CD8-positive, alpha-beta memory T cell (primary cell): ENCODE data around the gene TXNDC5. TPM values are rescaled to one million over a fixed set of nuclear protein-coding genes. Genes with fewer than 3 reads are reported as not detected.

Experiments
- CTCF ChIA-PET: fragments of 350-600 bp; sonication (Branson Sonifier 250); formaldehyde crosslinking; loops from one replicate; lab custom pipeline; 2021; ENCODE audit warnings: antibody characterized with exemption; lab: Charles Lee
- POLR2A ChIA-PET: fragments of 350-600 bp; sonication (Branson Sonifier 250); formaldehyde crosslinking; loops from one replicate; lab custom pipeline; 2021; ENCODE audit warnings: antibody characterized with exemption; lab: Charles Lee
- DNase-seq, 5 donors: peaks; one replicate each; pipeline versions ENCODE4 v3.0.0 to v3.0.0-alpha.2; 2020 to 2022; ENCODE audit warnings: mixed read lengths in 1 of 5
- H3K27ac ChIP-seq: one replicate; pipeline ENCODE4 v1.7.0; 2013; ENCODE audit warnings: low read depth, mild to moderate bottlenecking, low read length, moderate library complexity
- H3K27me3 ChIP-seq: 2 replicates; pipeline ENCODE4 v1.7.0; 2013; ENCODE audit warnings: low read length, mild to moderate bottlenecking; ENCODE audit not compliant: insufficient read depth, poor library complexity, severe bottlenecking
- H3K36me3 ChIP-seq: 2 replicates; pipeline ENCODE4 v1.7.0; 2013; ENCODE audit warnings: mild to moderate bottlenecking, low read length, moderate library complexity; ENCODE audit not compliant: insufficient read depth
- H3K4me1 ChIP-seq: 2 replicates; pipeline ENCODE4 v1.7.0; 2013; ENCODE audit warnings: mild to moderate bottlenecking, low read length, moderate library complexity; ENCODE audit not compliant: insufficient read depth
- H3K4me3 ChIP-seq: 2 replicates; pipeline ENCODE4 v1.7.0; 2013; ENCODE audit warnings: mild to moderate bottlenecking, low read length
- H3K9me3 ChIP-seq: 2 replicates; pipeline ENCODE4 v1.7.0; 2013; ENCODE audit warnings: mild to moderate bottlenecking, low read length
- H3K27ac Mint-ChIP-seq, 8 donors: one replicate each; pipeline ENCODE4 v1.8.0; 2020 to 2021; ENCODE audit warnings: mixed read lengths in 8 of 8, mild to moderate bottlenecking in 6 of 8, inconsistent platforms in 3 of 8, moderate library complexity in 3 of 8
- H3K27me3 Mint-ChIP-seq, 2 donors: one replicate each; pipeline ENCODE4 v1.8.0; 2020 to 2021; ENCODE audit warnings: mixed read lengths in 2 of 2, mild to moderate bottlenecking in 1 of 2, moderate library complexity in 1 of 2
- H3K36me3 Mint-ChIP-seq, 3 donors: one replicate each; pipeline ENCODE4 v1.8.0; 2020 to 2021; ENCODE audit warnings: mixed read lengths in 3 of 3, inconsistent platforms in 1 of 3, mild to moderate bottlenecking in 1 of 3
- H3K4me1 Mint-ChIP-seq, 3 donors: one replicate each; pipeline ENCODE4 v1.8.0; 2020 to 2021; ENCODE audit warnings: mixed read lengths in 3 of 3, inconsistent platforms in 1 of 3, mild to moderate bottlenecking in 1 of 3
- H3K4me3 Mint-ChIP-seq, 7 donors: one replicate each; pipeline ENCODE4 v1.8.0; 2020 to 2021; ENCODE audit warnings: mixed read lengths in 7 of 7, mild to moderate bottlenecking in 6 of 7, moderate library complexity in 4 of 7, inconsistent platforms in 2 of 7
- H3K9me3 Mint-ChIP-seq, 5 donors: one replicate each; pipeline ENCODE4 v1.8.0; 2020 to 2022; ENCODE audit warnings: mixed read lengths in 5 of 5, mild to moderate bottlenecking in 3 of 5, moderate library complexity in 2 of 5, inconsistent platforms in 1 of 5
- polyA plus RNA-seq: library from polyadenylated mRNA; unstranded; fragments of 300-500 nt; fragmentation: Illumina TruSeq; gene quantifications from one replicate; pipeline ENCODE4 v1.2.3, GENCODE V29; 2021
- total RNA-seq, 2 experiments: library from RNA; stranded (reverse); gene quantifications; one replicate each; pipeline ENCODE4 v1.2.3, GENCODE V29; 2021

TXNDC5 gene
- total and polyA plus RNA-seq, 3 experiments from 2014 or later: 34.7 to 79.8 (median 77.9) TPM

- Histone ChIP-seq H3K4me3 (no peak overlapping the region), H3K27me3 (no peaks in the 10 kb centered on the region), H3K27ac (no peak overlapping the region), H3K4me1 (peaks cover 16% of the 10 kb centered on the region), H3K9me3 (no peaks in the 10 kb centered on the region), H3K36me3 (no peaks in the 10 kb centered on the region)
- Mint-ChIP-seq H3K27me3 (peaks cover 0 to 6% of the 10 kb centered on the region in 2 donors), H3K27ac (no peak overlapping the region), H3K36me3 (no peaks in the 10 kb centered on the region), H3K4me3 (no peak overlapping the region), H3K9me3 (no peaks in the 10 kb centered on the region), H3K4me1 (peaks cover 7 to 11% (median 11%) of the 10 kb centered on the region in 3 donors)
- CTCF ChIA-PET: no interaction called here
- no peak for DNase-seq
- POLR2A ChIA-PET: no interaction called here
These were observed 1.4 kb upstream of the TXNDC5 start for GRCh38 chr6:7912024-7912423.

DNA sequence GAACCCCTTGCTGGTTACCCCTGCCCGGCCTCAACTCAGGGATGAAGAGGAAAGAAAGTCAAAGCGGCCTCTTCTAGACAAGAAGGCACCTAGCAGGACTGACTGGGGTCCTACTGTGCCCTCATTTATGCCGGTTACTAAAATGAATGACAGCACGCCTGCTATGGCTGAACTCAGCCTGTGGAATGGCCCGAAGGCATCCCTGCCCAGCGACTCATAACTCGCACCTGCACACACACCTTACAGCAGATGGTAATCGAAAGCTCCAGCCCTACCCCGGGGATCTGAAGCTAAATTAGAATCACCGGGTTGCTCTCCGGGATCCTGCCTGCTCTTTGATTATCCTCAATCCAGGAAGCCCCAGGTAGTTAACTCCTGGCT is 747 bp upstream of the TXNDC5 start:
- H3K27me3 Mint-ChIP-seq: peaks cover 0 to 6% of the 10 kb centered on the region in 2 donors
- no peaks in the 10 kb centered on the region for H3K36me3 Mint-ChIP-seq
- peak overlapping the region in 3 of 8 donors; percentile 14 to 70 (median 57) for H3K27ac Mint-ChIP-seq
- ChIA-PET POLR2A (no interaction called here), CTCF (no interaction called here)
- H3K9me3 Mint-ChIP-seq: no peaks in the 10 kb centered on the region
- H3K4me3 Mint-ChIP-seq: no peak overlapping the region
- no peak for DNase-seq
- Histone ChIP-seq H3K36me3 (no peaks in the 10 kb centered on the region), H3K27me3 (no peaks in the 10 kb centered on the region), H3K4me1 (peaks cover 16% of the 10 kb centered on the region), H3K27ac (no peak overlapping the region), H3K9me3 (no peaks in the 10 kb centered on the region), H3K4me3 (peak overlapping the region; percentile 64)
- peaks cover 11 to 14% (median 11%) of the 10 kb centered on the region in 3 donors for H3K4me1 Mint-ChIP-seq

- peaks cover 11 to 14% (median 11%) of the 10 kb centered on the region in 3 donors for H3K4me1 Mint-ChIP-seq
- H3K27me3 Mint-ChIP-seq: no peaks in the 10 kb centered on the region
- peaks cover 0 to under 1% (median 0%) of the 10 kb centered on the region in 3 donors for H3K36me3 Mint-ChIP-seq
- Histone ChIP-seq H3K9me3 (no peaks in the 10 kb centered on the region), H3K27ac (no peak overlapping the region), H3K36me3 (no peaks in the 10 kb centered on the region), H3K27me3 (no peaks in the 10 kb centered on the region), H3K4me3 (no peak overlapping the region), H3K4me1 (peaks cover 16% of the 10 kb centered on the region)
- H3K9me3 Mint-ChIP-seq: no peaks in the 10 kb centered on the region
- DNase-seq: peak in 2 of 5 donors; percentile 1 to 3
- ChIA-PET CTCF (no interaction called here), POLR2A (no interaction called here)
- H3K4me3 Mint-ChIP-seq: no peak overlapping the region
- no peak overlapping the region for H3K27ac Mint-ChIP-seq
These were observed 312 bp downstream of the TXNDC5 start for GRCh38 chr6:7910298-7910653.

- peaks cover 11 to 15% (median 14%) of the 10 kb centered on the region in 3 donors for H3K4me1 Mint-ChIP-seq
- ChIA-PET POLR2A (no interaction called here), CTCF (no interaction called here)
- H3K4me3 Mint-ChIP-seq: peak overlapping the region; percentile 77 to 88 (median 80)
- peak overlapping the region in 6 of 8 donors; percentile 28 to 69 (median 46) for H3K27ac Mint-ChIP-seq
- Histone ChIP-seq H3K36me3 (no peaks in the 10 kb centered on the region), H3K9me3 (no peaks in the 10 kb centered on the region), H3K4me3 (peak overlapping the region; percentile 61), H3K27ac (peak overlapping the region; percentile 59), H3K27me3 (no peaks in the 10 kb centered on the region), H3K4me1 (peaks cover 16% of the 10 kb centered on the region)
- peak in 4 of 5 donors; percentile 5 to 40 (median 8) for DNase-seq
- peaks cover 0 to 6% (median 3%) of the 10 kb centered on the region in 3 donors for H3K36me3 Mint-ChIP-seq
- H3K9me3 Mint-ChIP-seq: no peaks in the 10 kb centered on the region
- H3K27me3 Mint-ChIP-seq: no peaks in the 10 kb centered on the region
These were observed 988 bp downstream of the TXNDC5 start for GRCh38 chr6:7909323-7910276.

- Mint-ChIP-seq H3K36me3 (peaks cover 0 to 26% (median 14%) of the 10 kb centered on the region in 3 donors), H3K27me3 (no peaks in the 10 kb centered on the region), H3K27ac (no peak overlapping the region), H3K4me3 (peak overlapping the region in 2 of 7 donors; percentile 40 to 56), H3K9me3 (no peaks in the 10 kb centered on the region), H3K4me1 (peaks cover 11 to 15% (median 14%) of the 10 kb centered on the region in 3 donors)
- no peak for DNase-seq
- CTCF ChIA-PET: no interaction called here
- Histone ChIP-seq H3K27ac (no peak overlapping the region), H3K4me1 (peaks cover 16% of the 10 kb centered on the region), H3K9me3 (no peaks in the 10 kb centered on the region), H3K27me3 (no peaks in the 10 kb centered on the region), H3K36me3 (peaks cover 11% of the 10 kb centered on the region), H3K4me3 (no peak overlapping the region)
- POLR2A ChIA-PET: no interaction called here
These were observed 3.4 kb downstream of the TXNDC5 start for GRCh38 chr6:7907159-7907558.

DNA sequence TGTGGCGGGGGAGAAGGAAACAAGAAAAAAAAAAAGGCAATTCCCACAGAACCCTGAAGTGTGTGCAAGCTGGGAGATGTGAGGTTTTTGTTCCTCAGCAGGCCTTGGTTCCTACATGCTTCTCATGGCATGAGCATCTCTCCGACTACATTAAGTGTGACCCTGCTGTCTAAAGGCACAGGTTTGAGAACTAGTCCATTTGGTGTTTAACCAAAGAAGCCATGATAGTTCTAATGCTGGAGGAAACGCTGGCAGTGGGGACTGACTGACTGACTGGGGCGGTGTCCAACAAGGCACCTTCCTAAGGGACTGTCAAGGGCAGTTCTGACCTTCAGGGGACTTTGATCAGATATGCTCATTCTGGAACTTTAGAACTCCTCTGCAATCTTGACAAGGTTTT is 3.8 kb downstream of the TXNDC5 start:
- ChIA-PET POLR2A (interaction anchor here (0.7 kb wide), 1 partner anchor 254 kb away, joined by 7 read pairs; no protein-coding TSS in a partner anchor), CTCF (no interaction called here)
- no peaks in the 10 kb centered on the region for H3K9me3 Mint-ChIP-seq
- Histone ChIP-seq H3K9me3 (no peaks in the 10 kb centered on the region), H3K4me3 (no peak overlapping the region), H3K36me3 (peaks cover 12% of the 10 kb centered on the region), H3K4me1 (peaks cover 15% of the 10 kb centered on the region), H3K27ac (no peak overlapping the region), H3K27me3 (no peaks in the 10 kb centered on the region)
- DNase-seq: no peak
- peaks cover 11 to 15% (median 14%) of the 10 kb centered on the region in 3 donors for H3K4me1 Mint-ChIP-seq
- peak overlapping the region in 2 of 7 donors; percentile 36 to 56 for H3K4me3 Mint-ChIP-seq
- peaks cover 0 to 31% (median 14%) of the 10 kb centered on the region in 3 donors for H3K36me3 Mint-ChIP-seq
- no peak overlapping the region for H3K27ac Mint-ChIP-seq
- H3K27me3 Mint-ChIP-seq: peaks cover 0 to 2% of the 10 kb centered on the region in 2 donors

DNA sequence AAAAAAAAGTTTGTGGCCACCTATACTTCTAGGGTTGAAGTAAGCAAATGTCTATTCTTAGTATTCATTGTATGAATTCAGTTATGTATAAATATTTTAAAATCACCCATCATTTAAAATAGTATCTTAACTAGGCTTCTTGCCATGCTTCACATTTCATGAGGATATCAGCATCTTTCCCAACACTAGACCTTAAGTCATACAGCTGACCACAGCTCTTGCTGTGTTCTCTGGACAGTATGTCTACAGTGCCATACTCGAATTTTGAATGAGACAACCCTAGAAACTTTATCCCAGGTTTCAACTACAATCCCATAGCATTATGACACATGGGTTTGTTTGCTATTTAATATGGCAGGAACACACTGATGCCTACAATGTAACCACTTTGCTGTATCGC is 5.2 kb downstream of the TXNDC5 start:
- CTCF ChIA-PET: no interaction called here
- Mint-ChIP-seq H3K4me1 (peaks cover 11 to 15% (median 11%) of the 10 kb centered on the region in 3 donors), H3K27me3 (peaks cover 0 to 2% of the 10 kb centered on the region in 2 donors), H3K36me3 (peaks cover 0 to 42% (median 14%) of the 10 kb centered on the region in 3 donors), H3K27ac (peak overlapping the region in 3 of 8 donors; percentile 39 to 45 (median 43)), H3K4me3 (no peak overlapping the region), H3K9me3 (no peaks in the 10 kb centered on the region)
- H3K4me3 ChIP-seq: no peak overlapping the region
- H3K36me3 ChIP-seq: peaks cover 12% of the 10 kb centered on the region
- H3K27me3 ChIP-seq: no peaks in the 10 kb centered on the region
- H3K4me1 ChIP-seq: peaks cover 7% of the 10 kb centered on the region
- no peaks in the 10 kb centered on the region for H3K9me3 ChIP-seq
- H3K27ac ChIP-seq: no peak overlapping the region
- POLR2A ChIA-PET: no interaction called here
- DNase-seq: no peak
